Measurements from ENCODE around the gene EN1.
A peak's percentile ranks its signal among the peaks of the same experiment; 100 is the strongest.

The EN1 gene

DNA sequence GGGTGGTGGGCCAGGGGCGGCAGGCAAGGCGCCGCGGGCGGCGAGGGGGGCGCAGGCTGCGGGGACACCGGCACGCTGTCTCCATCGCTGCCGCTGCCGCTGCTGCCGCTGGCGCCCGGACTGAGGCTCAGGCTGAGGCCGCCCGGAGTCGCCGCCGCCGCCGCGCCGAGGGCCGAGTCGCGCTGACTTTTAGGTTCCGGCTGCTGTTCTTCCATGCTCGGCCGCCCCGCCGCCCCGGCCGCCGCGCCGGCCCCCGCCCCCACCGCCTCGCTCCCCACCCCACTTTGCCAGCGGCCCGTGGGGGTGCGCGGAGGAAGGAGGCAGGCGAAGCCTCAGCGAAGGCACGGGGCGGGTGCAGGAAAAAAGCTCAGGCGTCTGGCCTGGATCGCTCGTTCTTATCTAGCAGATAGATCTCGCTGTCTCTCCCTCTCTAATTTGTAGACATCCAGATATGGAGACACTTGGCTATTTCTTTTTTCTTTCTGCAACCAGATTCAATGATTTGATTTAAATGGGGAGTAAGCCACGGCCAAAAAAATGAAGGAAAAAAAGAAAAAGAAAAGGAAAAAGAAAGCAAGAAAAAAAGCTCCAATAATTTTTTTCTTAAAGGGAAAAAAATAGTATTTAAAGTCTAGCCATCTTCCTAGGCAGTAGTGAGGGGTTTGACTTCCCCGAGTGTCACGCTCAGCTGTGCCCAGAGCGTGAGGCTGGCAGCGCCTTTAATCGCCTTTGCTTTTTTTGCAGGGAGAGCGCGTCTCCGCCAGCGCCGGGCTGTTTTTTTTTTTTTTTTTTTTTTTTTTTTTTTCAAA lies at the start of gene EN1:
TSS of gene EN1 (minus strand) at position 696 of the 809 bp plus-strand sequence. CDS start at position 215, 481 bp downstream.
- DNase-seq = no peak

DNA sequence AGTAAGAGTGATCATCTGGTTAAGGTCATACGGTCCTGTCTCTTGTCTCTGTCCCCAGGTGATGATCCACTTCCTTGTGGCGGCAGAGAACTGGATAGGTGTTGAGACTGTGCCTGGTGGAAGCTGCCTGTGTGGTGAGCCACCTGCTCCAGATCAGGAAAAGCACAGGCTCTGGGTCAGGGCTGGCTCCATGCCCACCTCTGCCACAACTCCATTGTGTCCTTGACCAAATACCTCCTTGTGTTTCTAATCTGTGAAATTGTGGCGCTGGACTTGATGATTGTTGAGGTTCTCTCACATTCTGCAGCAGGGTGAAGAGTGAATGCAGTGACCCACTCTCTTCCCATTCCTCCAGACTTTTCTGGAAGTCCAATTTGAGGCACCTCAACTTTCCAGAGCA lies 45.7 kb upstream of the EN1 start:
- no peak for DNase-seq

DNA sequence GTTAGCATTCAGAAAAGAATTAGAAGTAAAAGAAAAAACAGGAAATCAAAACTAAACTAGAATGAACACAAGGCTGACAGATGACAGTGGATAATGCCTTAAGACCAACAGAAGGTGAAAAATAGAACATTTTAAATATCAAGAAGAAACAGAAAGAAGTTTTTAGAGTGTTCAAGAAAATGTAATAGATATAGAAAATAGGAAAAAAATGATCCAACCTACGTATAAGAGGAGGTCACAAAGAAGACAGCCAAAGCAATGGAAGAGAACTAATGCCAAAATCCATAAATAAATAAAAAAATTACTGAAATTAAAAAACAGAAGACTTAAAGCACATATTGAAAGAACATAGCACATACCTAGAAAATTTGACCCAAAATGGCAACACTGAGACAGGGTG lies 42.5 kb upstream of the EN1 start:
- no peak for DNase-seq

GRCh38 chr2:118883792-118884191 lies 36.3 kb upstream of the EN1 start:
- no peak for DNase-seq

GRCh38 chr2:118882693-118883336 lies 35.4 kb upstream of the EN1 start:
- peak; percentile 43 for DNase-seq

DNA sequence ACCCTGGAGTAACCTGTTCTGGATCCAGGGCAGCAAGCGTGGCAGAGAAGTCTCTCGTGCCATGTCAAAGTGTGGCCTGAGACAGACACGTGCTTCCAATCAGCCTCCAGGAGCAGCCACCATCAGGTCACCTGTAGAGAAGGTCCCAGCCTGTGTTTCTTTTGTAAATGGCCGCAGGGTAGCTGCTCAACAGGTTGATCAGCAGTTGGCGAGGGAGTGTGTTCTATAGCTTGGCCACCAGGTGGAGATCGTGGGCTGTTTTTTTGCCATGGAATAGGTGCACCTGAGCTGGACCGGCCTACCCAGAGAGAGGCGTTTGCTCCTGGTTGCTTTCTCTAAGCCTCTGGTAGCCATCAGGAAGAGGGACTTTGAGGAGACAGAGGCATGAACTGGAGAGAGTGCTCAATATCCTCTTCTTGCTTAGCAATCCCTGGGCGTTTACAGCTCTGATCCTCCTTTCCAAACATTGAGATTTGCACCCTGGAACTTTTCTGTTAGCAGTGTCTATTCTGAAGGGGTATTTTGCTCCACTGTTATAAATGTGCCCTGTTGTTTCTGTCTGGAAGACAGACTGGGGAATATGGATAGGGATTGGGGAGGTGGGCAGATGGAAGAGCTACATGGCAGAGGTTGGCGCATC lies 34.2 kb upstream of the EN1 start:
- peak; percentile 53 for DNase-seq

DNA sequence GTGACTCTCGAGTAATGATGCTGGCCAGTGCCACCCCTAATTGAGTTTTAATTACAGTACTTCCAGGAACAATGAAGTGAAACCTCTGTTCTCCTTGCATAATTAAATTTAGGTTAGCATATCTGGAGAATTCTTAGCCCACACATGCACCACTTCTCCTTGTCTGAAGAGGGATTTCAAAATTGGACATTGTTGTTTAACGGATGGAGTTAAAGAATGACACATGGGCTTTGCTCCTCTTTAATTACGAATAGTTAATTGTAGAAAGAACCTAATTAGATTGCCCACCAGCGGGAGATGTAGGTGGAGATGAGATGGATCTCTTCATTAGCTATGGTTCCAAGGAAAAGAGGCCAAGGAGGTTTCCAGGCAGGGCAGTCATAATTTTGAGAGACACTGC lies 33.1 kb upstream of the EN1 start:
- DNase-seq = no peak

- DNase-seq = no peak
These were observed 31.2 kb upstream of the EN1 start for GRCh38 chr2:118878531-118879149.

- DNase-seq = no peak
These were observed 27.9 kb upstream of the EN1 start for GRCh38 chr2:118875318-118875717.

- no peak for DNase-seq
These were observed 26.9 kb upstream of the EN1 start for GRCh38 chr2:118874324-118874723.

DNA sequence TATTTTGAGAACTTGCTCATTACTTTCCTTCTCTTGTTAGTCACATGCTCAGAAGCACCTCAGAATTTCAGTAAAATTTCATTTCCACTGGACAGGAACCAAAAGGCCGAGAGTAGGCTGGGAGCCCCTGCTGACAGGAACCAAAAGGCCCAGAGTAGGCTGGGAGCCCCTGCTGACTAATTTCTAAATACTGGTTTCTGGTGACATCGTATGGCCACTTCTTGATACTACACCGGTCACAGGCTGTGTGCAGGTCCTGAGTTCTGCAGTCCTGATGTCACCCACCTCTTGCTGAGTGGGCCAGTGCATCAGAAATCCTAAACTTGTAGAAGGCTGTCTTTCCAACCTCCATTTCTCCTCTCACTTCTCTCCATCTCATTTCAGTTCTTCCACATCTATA lies 17.7 kb upstream of the EN1 start:
- DNase-seq = no peak

DNA sequence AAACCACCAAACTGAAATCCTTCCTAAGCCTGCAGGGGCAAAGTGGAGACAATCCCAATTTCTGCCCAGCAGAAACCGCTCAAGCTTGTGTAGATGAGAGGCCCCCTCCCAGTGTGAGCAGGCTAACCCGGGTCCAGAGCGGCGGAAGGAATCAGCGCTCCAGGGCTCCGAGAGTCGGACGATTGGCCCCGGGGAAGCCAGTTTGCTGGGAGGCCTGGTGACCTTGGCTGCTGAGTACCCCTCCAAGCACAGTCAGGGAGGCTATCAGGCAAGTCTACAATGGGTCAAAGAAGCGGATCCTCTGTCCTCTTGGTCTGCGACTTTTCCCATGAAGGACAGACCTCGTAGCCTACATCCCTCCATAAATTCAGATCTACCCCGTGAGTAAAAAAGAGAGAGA lies 16.8 kb upstream of the EN1 start:
- no peak for DNase-seq

DNA sequence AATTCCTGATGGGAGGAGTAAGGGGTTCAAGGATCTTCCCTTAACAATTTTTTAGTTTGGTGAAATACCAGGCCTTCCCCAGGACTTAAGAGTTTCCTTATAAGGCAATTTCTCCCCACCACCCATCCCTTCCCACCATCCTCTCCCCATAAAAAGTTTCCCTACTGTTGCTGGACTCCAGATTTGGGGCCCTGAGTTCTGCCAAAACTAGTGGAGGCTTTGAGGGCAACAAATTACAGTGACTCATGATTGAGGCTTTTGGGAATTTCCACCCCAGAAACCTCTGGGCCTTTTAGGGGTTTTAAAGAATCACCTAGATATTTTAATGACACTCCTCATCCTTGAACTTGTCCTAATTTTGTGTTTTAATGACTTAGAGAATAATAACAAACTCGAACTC lies 14.3 kb upstream of the EN1 start:
- no peak for DNase-seq

- DNase-seq = no peak
These were observed 13.8 kb upstream of the EN1 start for GRCh38 chr2:118861242-118861641.

DNA sequence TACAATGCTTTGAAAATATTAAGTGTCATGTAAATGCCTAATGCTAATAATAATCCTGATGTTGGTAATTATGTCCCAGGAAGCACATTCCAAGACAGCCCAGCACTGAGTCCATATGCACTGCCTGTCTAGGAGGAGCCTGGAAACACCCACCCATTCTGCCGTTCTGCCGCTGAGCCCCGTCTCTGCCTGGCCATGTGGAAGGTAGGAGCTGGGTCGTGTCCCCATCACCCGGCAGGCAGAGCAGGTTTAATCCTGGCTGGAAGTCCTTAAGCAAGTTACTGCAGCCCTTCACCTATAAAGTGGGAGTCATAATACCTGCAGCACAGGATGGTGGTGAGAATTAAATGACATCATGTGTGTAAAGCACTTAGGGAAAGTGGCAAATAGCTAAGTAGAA lies 13.1 kb upstream of the EN1 start:
- DNase-seq = no peak

- no peak for DNase-seq
These were observed 11.8 kb upstream of the EN1 start for GRCh38 chr2:118859157-118859770.

DNA sequence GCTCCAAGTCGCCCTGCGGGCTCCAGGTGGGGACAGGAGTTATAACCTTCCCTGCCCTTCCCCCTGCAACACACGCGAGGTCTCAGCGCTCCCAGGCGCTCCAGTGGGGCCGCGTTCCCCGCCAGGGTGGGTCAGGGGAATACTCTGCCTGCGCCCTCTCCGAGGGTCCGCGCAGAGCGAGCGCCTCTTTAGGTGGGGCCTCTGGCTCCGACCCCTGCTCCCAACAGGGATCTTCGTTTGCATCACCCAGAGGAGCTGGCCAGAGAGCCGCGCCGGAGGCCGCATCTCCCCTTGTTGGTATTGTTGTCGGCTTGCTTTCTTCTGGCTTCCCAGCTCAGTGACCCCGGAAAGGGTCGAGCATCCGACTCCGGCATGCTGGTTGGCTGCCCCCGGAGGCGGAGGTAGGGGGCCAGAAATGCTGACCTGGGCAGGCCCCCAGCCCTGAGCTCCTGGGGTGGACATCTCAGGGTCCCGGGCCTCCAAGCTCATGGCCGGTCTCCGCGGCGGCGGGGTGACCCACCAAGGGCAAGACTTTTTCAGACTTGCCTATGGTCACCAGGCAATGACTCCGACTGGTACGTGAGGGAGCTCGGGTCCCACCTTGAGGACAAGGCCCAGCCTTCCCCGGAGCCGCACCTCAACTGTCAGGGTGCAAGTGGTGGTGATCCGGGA lies 11.2 kb upstream of the EN1 start:
- DNase-seq = no peak

- DNase-seq = peak; percentile 5
These were observed 10.4 kb upstream of the EN1 start for GRCh38 chr2:118857677-118858484.

GRCh38 chr2:118856978-118857676 lies 9.7 kb upstream of the EN1 start:
- peak; percentile 6 for DNase-seq

DNA sequence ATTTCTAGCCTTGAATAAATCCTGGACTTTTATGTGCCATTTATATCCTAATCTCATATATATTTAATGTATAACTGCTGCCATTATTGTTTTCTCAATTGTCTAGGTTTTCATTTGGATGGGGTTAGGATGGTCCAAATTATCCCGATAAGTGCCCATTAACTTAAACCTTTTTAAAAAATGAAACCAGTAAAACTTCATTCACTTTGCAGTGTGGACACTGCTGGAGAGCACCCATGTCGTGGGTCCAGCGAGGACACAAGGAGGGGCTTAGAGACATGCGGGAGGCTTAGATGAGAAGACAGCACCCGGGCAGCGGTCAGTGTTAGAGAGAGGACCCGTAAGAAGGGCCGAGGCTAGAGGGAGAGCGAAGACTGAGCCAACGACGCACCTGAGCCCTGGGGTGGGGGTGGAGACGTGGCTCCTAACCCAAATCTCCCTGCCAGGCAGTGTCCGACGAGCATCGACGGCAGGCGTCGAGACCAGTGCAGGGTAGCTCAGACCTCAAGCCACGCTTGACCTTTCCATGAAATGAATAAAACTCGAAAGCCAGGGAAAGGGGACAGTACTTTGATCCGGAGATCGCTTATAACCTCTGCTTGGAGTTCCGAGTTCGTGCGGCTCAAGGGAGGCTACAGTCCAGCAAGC lies 9.0 kb upstream of the EN1 start:
- DNase-seq = no peak
